ENCODE measurements around the gene CDHR2. TPM values are rescaled to one million over a fixed set of nuclear protein-coding genes. Genes with fewer than 3 reads are reported as not detected.

CDHR2 gene
- total RNA-seq, 1 donor from 2014 or later = 0.40 TPM

- Mint-ChIP-seq H3K4me3 (ENCODE audit: unreplicated experiment) (no peak overlapping the region), H3K4me1 (ENCODE audit: low read depth) (no peaks in the 10 kb centered on the region), H3K36me3 (ENCODE audit: low read depth) (peaks cover 42% of the 10 kb centered on the region), H3K9me3 (ENCODE audit: low read depth) (no peaks in the 10 kb centered on the region), H3K27me3 (ENCODE audit: low read depth) (no peaks in the 10 kb centered on the region), H3K27ac (ENCODE audit: unreplicated experiment) (no peak overlapping the region)
- TF ChIP-seq CTCF (IDR thresholded peaks at IDR 0.05) = no peak
- DNase-seq (ENCODE audit: low spot score) = no peak
These were observed 40.5 kb upstream of the CDHR2 start for GRCh38 chr5:176508603-176509002.

- Mint-ChIP-seq H3K27ac (ENCODE audit: unreplicated experiment) (peak overlapping the region; percentile 43), H3K4me3 (ENCODE audit: unreplicated experiment) (no peak overlapping the region), H3K9me3 (ENCODE audit: low read depth) (no peaks in the 10 kb centered on the region), H3K36me3 (ENCODE audit: low read depth) (peaks cover 11% of the 10 kb centered on the region), H3K27me3 (ENCODE audit: low read depth) (no peaks in the 10 kb centered on the region), H3K4me1 (ENCODE audit: low read depth) (no peaks in the 10 kb centered on the region)
- TF ChIP-seq CTCF (IDR thresholded peaks at IDR 0.05) = no peak
- DNase-seq (ENCODE audit: low spot score) = no peak
These were observed 35.4 kb upstream of the CDHR2 start for GRCh38 chr5:176513788-176514187.

GRCh38 chr5:176514244-176514950, 34.7 kb upstream of the CDHR2 start:
- Mint-ChIP-seq H3K27ac (ENCODE audit: unreplicated experiment) (no peak overlapping the region), H3K36me3 (ENCODE audit: low read depth) (peaks cover 6% of the 10 kb centered on the region), H3K9me3 (ENCODE audit: low read depth) (no peaks in the 10 kb centered on the region), H3K4me3 (ENCODE audit: unreplicated experiment) (no peak overlapping the region), H3K4me1 (ENCODE audit: low read depth) (no peaks in the 10 kb centered on the region), H3K27me3 (ENCODE audit: low read depth) (no peaks in the 10 kb centered on the region)
- no peak for TF ChIP-seq CTCF (IDR thresholded peaks at IDR 0.05)
- DNase-seq (ENCODE audit: low spot score) = no peak

GRCh38 chr5:176515396-176515795, 33.7 kb upstream of the CDHR2 start:
- TF ChIP-seq CTCF (IDR thresholded peaks at IDR 0.05) = no peak

GRCh38 chr5:176517053-176517661, 32.0 kb upstream of the CDHR2 start:
- Mint-ChIP-seq H3K27ac (ENCODE audit: unreplicated experiment) (no peak overlapping the region), H3K36me3 (ENCODE audit: low read depth) (no peaks in the 10 kb centered on the region), H3K27me3 (ENCODE audit: low read depth) (no peaks in the 10 kb centered on the region), H3K9me3 (ENCODE audit: low read depth) (no peaks in the 10 kb centered on the region), H3K4me1 (ENCODE audit: low read depth) (no peaks in the 10 kb centered on the region), H3K4me3 (ENCODE audit: unreplicated experiment) (no peak overlapping the region)
- no peak for TF ChIP-seq CTCF (IDR thresholded peaks at IDR 0.05)
- no peak for DNase-seq (ENCODE audit: low spot score)

More at GRCh38 chr5:176515396-176515795, 33.7 kb upstream of the CDHR2 start:
- DNase-seq (ENCODE audit: low spot score) = no peak
- Mint-ChIP-seq H3K4me3 (ENCODE audit: unreplicated experiment) (no peak overlapping the region), H3K4me1 (ENCODE audit: low read depth) (no peaks in the 10 kb centered on the region), H3K36me3 (ENCODE audit: low read depth) (no peaks in the 10 kb centered on the region), H3K27ac (ENCODE audit: unreplicated experiment) (no peak overlapping the region), H3K9me3 (ENCODE audit: low read depth) (no peaks in the 10 kb centered on the region), H3K27me3 (ENCODE audit: low read depth) (no peaks in the 10 kb centered on the region)

Measured in chondrocyte (in vitro differentiated cells).